ENCODE data around the gene C1orf216. TPM values are rescaled to one million over a fixed set of nuclear protein-coding genes. Genes with fewer than 3 reads are reported as not detected.

Gene C1orf216
- total and polyA plus RNA-seq, 2 donors from 2014 or later, result 6.0 to 7.4 TPM

DNA sequence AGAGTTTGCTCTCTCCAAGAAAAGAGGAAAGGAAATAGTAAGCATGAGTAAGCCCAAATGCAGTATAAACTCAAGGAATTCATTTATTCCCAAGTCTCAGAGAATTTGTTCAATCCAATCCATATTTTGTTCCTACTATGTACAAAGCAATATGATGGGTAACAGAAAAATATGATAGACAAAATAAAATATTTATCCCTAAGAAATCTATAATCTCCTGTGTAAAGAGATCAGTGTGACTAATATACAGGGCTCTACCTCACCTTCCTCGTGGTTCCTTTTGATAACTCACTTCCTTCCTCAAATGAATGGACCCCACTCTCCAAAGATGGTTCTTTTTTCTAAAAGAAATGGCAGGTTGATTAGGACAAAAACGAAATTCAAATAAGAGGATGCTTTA, 43.5 kb upstream of the C1orf216 start:
- intact Hi-C loops (cut with DNase I), result no loop called here
- Histone ChIP-seq H3K27ac (ENCODE audit: low read depth in 2 of 2, low read length in 2 of 2) (no peak overlapping the region), H3K4me3 (ENCODE audit: low read length in 3 of 3) (no peak overlapping the region), H3K9ac (ENCODE audit: low read length in 3 of 3) (no peak overlapping the region), H3K4me1 (ENCODE audit: control insufficient read depth in 2 of 3, insufficient read depth in 2 of 3, low read depth in 1 of 3, low read length in 3 of 3) (no peaks in the 10 kb centered on the region), H3K27me3 (ENCODE audit: control insufficient read depth, insufficient read depth, low read length) (no peaks in the 10 kb centered on the region), H3K36me3 (ENCODE audit: control insufficient read depth in 2 of 3, insufficient read depth in 3 of 3, low read length in 3 of 3) (no peaks in the 10 kb centered on the region), H3K9me3 (ENCODE audit: control insufficient read depth in 2 of 3, insufficient read depth in 1 of 3, low read length in 3 of 3) (no peaks in the 10 kb centered on the region)
- TF ChIP-seq, protein P1, sequence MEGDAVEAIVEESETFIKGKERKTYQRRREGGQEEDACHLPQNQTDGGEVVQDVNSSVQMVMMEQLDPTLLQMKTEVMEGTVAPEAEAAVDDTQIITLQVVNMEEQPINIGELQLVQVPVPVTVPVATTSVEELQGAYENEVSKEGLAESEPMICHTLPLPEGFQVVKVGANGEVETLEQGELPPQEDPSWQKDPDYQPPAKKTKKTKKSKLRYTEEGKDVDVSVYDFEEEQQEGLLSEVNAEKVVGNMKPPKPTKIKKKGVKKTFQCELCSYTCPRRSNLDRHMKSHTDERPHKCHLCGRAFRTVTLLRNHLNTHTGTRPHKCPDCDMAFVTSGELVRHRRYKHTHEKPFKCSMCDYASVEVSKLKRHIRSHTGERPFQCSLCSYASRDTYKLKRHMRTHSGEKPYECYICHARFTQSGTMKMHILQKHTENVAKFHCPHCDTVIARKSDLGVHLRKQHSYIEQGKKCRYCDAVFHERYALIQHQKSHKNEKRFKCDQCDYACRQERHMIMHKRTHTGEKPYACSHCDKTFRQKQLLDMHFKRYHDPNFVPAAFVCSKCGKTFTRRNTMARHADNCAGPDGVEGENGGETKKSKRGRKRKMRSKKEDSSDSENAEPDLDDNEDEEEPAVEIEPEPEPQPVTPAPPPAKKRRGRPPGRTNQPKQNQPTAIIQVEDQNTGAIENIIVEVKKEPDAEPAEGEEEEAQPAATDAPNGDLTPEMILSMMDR (IDR thresholded peaks at IDR 0.05; ENCODE audit: borderline replicate concordance, extremely low read depth, insufficient read depth), result no peak
- FAIRE-seq (no peak), DNase-seq (no peak)

DNA sequence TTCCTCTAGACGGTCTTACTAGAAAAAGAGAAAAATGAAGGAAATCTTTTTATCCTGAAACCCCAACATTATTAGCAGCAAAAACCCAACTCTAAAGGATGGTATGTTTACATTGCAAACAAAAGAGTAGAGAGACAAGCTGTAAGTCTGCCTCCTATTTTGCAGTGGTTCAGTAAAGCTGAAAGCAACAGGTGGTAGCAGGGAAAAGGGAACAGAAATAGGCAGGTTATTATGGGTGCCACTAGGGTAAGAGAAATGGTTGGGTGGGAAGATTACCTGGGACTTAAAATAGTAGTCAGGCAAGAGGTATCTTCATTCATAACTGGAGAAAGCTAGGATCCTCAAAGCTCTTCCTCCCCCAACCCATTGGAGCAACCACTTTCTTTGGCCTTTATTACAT, 37.4 kb upstream of the C1orf216 start:
- FAIRE-seq, result no peak

DNA sequence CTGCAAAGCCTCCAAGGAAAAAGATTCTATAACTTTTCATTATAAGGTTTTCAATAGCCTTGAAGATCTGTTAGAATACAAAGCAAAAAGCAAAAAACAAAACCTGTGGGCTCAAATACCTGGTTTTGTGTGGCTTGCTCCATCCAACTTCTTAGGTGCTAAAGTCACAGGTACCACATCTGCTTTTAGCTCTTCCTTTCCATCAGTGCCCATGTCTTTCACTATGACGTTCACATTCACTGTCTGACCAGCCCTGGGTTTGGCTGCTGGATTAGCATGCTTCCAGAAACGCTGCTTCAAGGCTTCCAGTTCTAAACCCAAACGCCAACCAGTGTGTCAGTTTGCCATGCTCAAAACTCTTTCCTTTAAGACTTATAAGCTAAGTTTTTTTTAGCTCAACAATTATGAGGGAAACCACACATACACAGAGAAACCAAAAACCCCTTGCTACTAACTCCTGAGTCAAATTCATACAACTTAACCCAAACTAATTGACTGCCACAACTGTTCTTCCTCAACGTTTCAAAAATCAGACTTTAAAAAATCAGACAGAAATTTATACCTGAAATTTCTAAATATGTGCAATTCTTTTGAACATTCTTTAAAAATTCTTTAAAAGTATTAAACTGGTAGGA, 35.1 kb upstream of the C1orf216 start:
- no peak for FAIRE-seq
- intact Hi-C loops (cut with DNase I), result no loop called here

More for the DNA sequence above, 37.4 kb upstream of the C1orf216 start:
- H3K27me3 ChIP-seq (ENCODE audit: control insufficient read depth, insufficient read depth, low read length), result no peaks in the 10 kb centered on the region
- H3K9me3 ChIP-seq (ENCODE audit: control insufficient read depth in 2 of 3, insufficient read depth in 1 of 3, low read length in 3 of 3), result no peaks in the 10 kb centered on the region
- DNase-seq, result no peak
- no peak overlapping the region for H3K4me3 ChIP-seq (ENCODE audit: low read length in 3 of 3)
- H3K27ac ChIP-seq (ENCODE audit: low read depth in 2 of 2, low read length in 2 of 2), result no peak overlapping the region
- H3K4me1 ChIP-seq (ENCODE audit: control insufficient read depth in 2 of 3, insufficient read depth in 2 of 3, low read depth in 1 of 3, low read length in 3 of 3), result no peaks in the 10 kb centered on the region
- no peaks in the 10 kb centered on the region for H3K36me3 ChIP-seq (ENCODE audit: control insufficient read depth in 2 of 3, insufficient read depth in 3 of 3, low read length in 3 of 3)
- TF ChIP-seq, protein P1 (IDR thresholded peaks at IDR 0.05; ENCODE audit: borderline replicate concordance, extremely low read depth, insufficient read depth), result no peak
- intact Hi-C loops (cut with DNase I), result no loop called here
- H3K9ac ChIP-seq (ENCODE audit: low read length in 3 of 3), result no peak overlapping the region

More for the DNA sequence above, 35.1 kb upstream of the C1orf216 start:
- H3K27ac ChIP-seq (ENCODE audit: low read depth in 2 of 2, low read length in 2 of 2), result no peak overlapping the region
- H3K27me3 ChIP-seq (ENCODE audit: control insufficient read depth, insufficient read depth, low read length), result no peaks in the 10 kb centered on the region
- H3K9ac ChIP-seq (ENCODE audit: low read length in 3 of 3), result no peak overlapping the region
- no peak for DNase-seq
- H3K4me3 ChIP-seq (ENCODE audit: low read length in 3 of 3), result no peak overlapping the region
- H3K4me1 ChIP-seq (ENCODE audit: control insufficient read depth in 2 of 3, insufficient read depth in 2 of 3, low read depth in 1 of 3, low read length in 3 of 3), result no peaks in the 10 kb centered on the region
- H3K36me3 ChIP-seq (ENCODE audit: control insufficient read depth in 2 of 3, insufficient read depth in 3 of 3, low read length in 3 of 3), result no peaks in the 10 kb centered on the region
- no peaks in the 10 kb centered on the region for H3K9me3 ChIP-seq (ENCODE audit: control insufficient read depth in 2 of 3, insufficient read depth in 1 of 3, low read length in 3 of 3)
- TF ChIP-seq, protein P1 (IDR thresholded peaks at IDR 0.05; ENCODE audit: borderline replicate concordance, extremely low read depth, insufficient read depth), result no peak
